Fibroblast of the conjunctiva (primary cell): Measurements from ENCODE around the gene KRT39.

Experiments used
- DNase-seq: peaks from one replicate; pipeline ENCODE4 v3.0.0-alpha.2; 2010; ENCODE audit warnings: low read depth

Gene KRT39

GRCh38 chr17:40980117-40980516 lies 13.4 kb upstream of the KRT39 start:
- DNase-seq, result no peak

DNA sequence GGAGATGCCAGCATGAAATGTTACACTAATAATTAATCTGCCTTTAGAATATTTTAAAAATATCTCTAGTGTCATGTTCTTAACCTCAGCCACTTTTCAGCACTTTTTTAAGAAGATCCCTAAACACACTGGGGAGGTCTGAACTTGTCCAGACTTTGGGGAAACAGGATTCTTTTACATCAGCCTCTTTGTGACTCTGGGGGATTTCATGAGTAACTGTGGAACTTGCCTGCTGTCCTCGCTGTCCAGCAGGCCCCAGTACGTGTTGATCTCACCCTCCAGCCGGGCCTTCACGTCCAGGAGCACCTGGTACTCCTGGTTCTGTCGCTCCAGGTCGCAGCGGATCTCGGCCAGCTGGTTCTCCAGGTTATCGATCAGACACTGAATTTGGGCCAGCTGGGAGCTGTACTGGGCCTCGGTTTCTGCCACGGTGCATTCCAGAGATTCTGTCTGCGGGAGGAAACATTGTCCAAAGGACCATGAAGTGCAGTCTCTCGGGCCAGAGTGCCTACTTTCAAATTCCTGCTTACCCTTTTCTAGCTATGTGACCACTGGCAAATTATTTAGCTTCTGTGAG lies 11.9 kb upstream of the KRT39 start:
- no peak for DNase-seq

- no peak for DNase-seq
Measured at GRCh38 chr17:40975516-40975915, 8.8 kb upstream of the KRT39 start.

DNA sequence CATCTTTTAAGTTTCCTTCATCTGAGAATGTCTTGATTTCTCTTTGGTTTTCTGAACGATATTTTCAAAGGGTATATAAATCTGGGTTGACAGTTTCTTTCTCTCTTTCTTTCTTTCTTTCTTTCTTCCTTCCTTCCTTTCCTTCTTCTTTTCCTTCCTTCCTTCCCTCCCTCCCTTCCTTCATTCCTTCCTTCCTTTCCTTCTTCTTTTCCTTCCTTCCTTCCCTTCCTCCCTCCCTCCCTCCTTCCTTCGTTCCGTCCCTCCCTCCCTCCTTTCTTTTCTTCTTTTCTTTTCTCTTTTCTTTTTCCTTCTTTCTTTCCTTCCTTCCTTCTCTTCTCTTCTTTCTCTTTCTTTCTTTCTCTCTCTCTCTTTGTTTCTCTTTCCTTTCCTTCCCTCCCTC lies 7.6 kb upstream of the KRT39 start:
- no peak for DNase-seq

DNA sequence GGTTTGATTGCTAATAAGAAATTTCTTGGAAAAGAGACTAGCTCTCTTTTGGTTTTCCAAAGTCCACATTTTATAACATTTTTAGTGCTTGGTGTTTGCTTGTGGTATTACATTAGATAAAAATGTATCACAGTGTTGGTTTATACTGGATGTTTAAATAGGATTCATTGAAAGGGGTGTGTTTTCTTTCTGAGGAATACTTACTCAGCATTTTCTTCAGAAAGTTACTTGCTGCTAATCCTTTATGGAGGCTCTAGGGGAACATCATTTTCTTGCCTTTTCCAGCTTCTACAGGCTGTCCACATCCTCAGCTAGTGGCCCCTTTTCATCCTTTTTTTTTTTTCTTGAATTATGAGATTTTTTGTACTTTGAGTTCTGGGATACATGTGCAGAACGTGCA lies 834 bp upstream of the KRT39 start:
- DNase-seq, result no peak

DNA sequence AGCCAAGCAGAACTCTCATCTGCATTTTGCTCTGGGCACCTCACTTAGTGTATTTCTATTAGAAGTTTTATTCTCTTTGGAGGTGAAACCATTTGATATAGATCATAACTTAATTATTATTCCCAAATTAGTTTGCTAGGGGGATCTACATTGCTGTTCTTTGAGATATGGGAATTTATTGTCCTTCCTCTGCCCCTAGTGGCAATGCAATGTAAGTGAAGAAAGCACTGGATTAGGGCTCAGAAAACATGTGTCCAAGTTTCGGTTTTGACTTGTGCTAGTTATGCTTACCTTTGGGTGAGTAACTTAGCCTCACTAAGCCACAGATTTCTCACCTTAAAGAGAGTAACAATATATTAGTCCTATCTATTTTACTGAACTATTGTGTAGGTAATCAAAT lies 2.9 kb downstream of the KRT39 start:
- no peak for DNase-seq

DNA sequence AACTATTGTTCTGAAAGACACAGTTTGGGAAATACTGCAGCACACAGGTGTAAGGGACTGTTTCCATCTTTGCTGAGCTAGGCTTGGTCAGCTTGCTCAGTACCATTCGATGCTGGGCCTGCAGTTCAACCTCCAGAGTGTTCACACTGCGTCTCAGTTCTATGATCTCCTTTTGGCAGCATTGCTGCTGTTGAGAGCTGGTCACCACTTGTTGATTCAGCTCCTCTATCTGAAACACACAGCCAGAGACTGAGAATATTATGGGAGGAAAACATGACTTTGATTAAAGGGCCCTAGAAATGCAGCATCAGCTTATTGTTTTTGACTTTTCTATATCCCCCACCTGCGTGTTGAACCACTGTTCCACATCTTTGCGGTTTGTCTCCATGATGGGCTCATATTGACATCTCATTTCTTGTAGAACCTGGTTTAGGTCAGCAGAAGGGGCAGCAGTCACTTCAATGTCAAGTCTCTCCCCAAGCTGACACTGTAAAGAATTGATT lies 4.6 kb downstream of the KRT39 start:
- DNase-seq, result no peak

GRCh38 chr17:40961591-40961990 lies 5.2 kb downstream of the KRT39 start:
- DNase-seq, result no peak

- no peak for DNase-seq
Measured at GRCh38 chr17:40960144-40960543, 6.6 kb downstream of the KRT39 start.

DNA sequence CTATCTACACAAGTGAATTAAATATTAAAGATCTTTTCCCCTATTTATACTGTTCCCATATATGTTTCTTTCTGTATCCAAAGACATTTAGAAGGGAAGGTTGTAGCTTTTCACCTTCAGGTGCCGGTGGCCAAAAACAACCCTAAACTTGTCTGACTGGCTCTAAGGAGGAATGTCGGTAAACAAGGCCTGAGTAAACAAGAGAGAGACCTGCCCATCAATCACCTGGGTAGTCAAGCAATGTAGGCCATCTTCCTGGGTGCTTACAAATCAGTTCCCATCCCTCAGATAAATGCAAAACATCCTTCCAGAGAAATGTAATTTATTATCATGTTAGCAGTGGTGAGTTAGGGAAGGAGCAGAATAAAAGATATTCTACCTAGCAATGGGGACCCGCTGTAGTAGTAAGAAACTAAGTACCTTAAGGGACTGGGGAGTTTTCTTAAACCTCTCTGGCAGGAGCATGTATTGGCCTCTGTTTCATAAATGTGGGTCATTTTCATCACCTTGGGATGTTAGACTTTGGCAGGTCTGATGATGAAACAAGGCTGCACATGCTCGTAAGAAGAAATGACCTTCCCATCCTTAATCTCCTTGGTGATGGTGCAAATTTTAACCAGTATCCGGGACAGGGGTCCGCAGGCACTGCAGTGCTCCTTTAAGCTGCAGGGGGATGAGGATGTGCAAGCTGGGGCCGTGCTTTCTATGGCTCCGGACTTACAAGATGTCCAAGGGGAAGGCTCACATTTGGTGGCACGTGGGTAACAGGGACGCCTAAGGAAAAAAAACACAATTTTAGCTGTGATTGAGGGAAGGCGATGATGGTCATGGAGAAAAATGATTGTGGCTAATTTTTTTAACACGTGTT lies 8.4 kb downstream of the KRT39 start:
- no peak for DNase-seq

GRCh38 chr17:40956401-40957254 lies 10.1 kb downstream of the KRT39 start:
- no peak for DNase-seq

DNA sequence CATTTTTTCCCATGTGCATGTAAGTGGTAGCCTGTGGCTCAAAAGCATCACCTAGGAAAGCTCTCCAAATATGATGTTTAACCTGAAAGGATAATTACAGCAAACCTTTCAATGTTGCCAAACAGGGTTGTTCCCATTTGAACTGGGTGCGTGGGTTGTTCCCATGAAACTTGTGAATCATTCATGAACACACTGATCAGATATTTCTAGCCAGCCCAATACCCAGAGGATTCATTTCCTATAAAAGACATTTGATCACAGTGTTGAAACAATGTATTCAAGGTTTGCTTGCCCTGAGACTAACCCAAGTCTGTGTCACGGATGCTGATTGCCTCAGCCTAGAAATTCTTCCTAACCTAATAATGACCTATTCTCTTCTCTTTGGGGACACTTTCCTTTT lies 12.9 kb downstream of the KRT39 start:
- no peak for DNase-seq

GRCh38 chr17:40952661-40953060 lies 14.1 kb downstream of the KRT39 start:
- peak; percentile 43 for DNase-seq

- no peak for DNase-seq
Measured at GRCh38 chr17:40952154-40952553, 14.6 kb downstream of the KRT39 start.

DNA sequence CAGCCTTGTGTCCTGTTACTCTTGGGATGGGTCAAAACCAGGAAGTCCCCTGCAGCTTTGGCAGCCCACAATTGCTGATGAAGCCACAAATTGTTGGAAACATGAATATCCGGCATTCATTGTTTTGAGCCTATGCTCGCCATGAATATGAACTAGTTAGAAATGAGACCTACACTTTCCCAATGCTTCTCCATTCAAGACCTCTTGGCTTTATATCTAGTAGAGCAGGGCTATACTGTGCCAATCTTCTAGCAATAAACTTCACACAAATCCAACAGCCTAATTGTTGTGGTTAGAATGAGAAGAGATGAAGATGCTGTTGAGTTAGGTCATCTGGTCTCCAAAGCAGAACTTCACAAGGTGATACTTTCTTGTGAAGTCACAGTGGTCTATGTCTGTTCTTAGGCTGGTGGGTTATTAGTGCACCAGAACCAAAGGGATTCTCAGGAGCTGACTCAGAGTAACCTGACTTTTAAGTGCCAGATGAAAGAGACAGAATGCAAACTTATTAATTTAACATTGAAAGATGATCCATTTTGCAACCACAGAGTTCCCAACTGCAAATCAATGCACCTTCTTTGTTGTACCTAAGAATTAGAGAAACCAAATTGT lies 15.6 kb downstream of the KRT39 start:
- DNase-seq, result no peak

DNA sequence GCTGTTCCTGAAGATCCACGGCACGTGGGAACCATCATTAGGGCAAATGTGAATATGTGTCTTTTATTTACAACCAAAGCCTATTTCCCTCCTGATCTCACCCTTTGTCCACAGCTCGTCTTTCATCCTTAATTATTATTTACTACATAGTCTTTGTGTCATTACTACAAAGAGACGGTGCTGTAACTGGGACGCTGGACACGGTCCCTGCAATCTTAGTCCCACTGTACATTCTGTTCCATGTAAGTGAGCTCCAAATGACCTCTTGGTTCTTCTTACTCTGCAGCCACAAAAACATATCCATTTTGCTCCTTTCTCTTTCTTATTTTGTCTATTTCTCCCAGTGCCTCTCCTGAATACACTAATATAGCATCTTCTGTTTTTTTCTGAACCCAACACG lies 16.6 kb downstream of the KRT39 start:
- DNase-seq, result no peak

GRCh38 chr17:40949418-40949817 lies 17.3 kb downstream of the KRT39 start:
- DNase-seq, result no peak

- DNase-seq, result no peak
Measured at GRCh38 chr17:40947929-40948328, 18.8 kb downstream of the KRT39 start.

- DNase-seq, result no peak
Measured at GRCh38 chr17:40945414-40945813, 21.3 kb downstream of the KRT39 start.

- DNase-seq, result no peak
Measured at GRCh38 chr17:40944531-40944930, 22.2 kb downstream of the KRT39 start.

DNA sequence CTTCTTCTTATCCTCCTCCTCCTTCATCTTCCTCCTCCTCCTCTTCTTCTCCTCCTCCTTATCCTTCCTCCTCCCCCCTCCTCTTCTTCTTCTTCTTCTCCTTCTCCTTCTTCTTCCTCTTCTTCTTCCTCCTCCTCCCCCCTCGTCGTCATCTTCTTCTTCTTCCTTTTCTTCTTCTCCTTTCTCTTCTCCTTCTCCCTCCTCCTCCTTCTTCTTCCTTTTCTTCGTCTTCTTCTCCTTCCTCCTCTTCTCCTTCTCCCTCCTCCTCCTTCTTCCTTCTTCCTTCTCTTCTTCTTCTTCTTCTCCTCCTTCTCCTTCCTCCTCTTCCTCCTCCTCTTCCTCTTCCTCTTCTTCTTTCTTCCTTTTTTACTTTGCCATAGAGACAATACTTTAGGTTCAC lies 24.2 kb downstream of the KRT39 start:
- no peak for DNase-seq

DNA sequence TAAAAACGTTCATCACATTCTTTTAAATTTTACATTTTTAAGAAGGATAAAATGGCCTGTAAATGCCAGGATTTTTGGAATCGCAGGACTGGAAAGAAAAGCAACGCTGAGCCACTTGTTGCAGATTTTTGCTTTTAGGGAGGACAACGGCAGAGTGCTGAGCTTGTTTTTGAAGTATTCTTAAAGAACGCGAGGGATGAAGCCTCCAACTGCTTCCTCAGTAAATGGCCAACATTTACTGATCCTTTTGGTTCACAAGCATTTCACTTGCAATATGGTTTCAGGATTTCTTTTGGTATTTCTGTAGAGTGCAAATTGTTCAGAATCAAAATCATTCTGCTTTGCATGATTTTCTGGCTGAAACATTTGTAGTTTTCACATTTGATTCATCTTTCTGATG lies 26.5 kb downstream of the KRT39 start:
- no peak for DNase-seq
